ENCODE data around the gene MEIS3.
A peak's percentile ranks its signal among the peaks of the same experiment; 100 is the strongest.

DNA sequence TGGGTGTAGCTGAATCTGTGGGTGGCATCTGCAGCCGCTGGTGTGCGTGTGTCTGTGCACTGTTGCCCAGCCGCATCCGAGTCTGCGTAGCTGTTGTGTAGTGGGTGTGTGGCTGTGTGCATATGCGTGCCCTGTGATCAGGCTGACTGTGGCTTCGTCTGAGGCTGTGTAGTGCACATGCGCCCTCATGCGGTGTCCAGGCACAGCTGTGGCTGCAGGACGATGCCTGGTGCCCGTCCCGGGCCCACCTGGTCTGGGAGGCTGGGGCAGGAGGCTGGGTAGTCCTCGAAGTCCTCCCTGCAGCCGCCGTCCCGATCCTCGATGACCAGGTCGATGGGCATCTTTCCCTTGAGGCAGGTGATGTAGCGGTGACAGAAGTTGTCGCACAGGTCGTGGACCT, 4.9 kb downstream of the MEIS3 start:
- TF ChIP-seq, protein P1, sequence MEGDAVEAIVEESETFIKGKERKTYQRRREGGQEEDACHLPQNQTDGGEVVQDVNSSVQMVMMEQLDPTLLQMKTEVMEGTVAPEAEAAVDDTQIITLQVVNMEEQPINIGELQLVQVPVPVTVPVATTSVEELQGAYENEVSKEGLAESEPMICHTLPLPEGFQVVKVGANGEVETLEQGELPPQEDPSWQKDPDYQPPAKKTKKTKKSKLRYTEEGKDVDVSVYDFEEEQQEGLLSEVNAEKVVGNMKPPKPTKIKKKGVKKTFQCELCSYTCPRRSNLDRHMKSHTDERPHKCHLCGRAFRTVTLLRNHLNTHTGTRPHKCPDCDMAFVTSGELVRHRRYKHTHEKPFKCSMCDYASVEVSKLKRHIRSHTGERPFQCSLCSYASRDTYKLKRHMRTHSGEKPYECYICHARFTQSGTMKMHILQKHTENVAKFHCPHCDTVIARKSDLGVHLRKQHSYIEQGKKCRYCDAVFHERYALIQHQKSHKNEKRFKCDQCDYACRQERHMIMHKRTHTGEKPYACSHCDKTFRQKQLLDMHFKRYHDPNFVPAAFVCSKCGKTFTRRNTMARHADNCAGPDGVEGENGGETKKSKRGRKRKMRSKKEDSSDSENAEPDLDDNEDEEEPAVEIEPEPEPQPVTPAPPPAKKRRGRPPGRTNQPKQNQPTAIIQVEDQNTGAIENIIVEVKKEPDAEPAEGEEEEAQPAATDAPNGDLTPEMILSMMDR (IDR thresholded peaks at IDR 0.05) = peak; percentile 32
- no peak for TF ChIP-seq EZH2 (IDR thresholded peaks at IDR 0.05)

All from neural progenitor cell (in vitro differentiated cells).